HG03457 (cell line): Measurements from ENCODE around the gene ABL1.
"Not testable (repeated sequence)": the region's sequence is repeated elsewhere in the genome, so short reads cannot be mapped to it uniquely, and the experiment has no call there.

Experiments
- ATAC-seq: cut with Tn5 transposase; IDR thresholded peaks from one replicate; pipeline ENCODE4 v1.9.1; 2021; ENCODE audit warnings: moderate number of reproducible peaks; ENCODE audit not compliant: unreplicated experiment

ABL1 gene

GRCh38 chr9:130847306-130848217 is 12.5 kb downstream of the ABL1 start:
- no peak for ATAC-seq

GRCh38 chr9:130848514-130848913 is 13.5 kb downstream of the ABL1 start:
- ATAC-seq = not testable (repeated sequence)

GRCh38 chr9:130849356-130849755 is 14.3 kb downstream of the ABL1 start:
- ATAC-seq = no peak

GRCh38 chr9:130852801-130853200 is 17.7 kb downstream of the ABL1 start:
- ATAC-seq = no peak

GRCh38 chr9:130854092-130854491 is 19.0 kb downstream of the ABL1 start:
- no peak for ATAC-seq

GRCh38 chr9:130854835-130855234 is 19.8 kb downstream of the ABL1 start:
- no peak for ATAC-seq

- no peak for ATAC-seq
Measured at GRCh38 chr9:130856474-130856873, 21.4 kb downstream of the ABL1 start.

GRCh38 chr9:130857864-130858738 is 23.0 kb downstream of the ABL1 start:
- ATAC-seq = no peak

GRCh38 chr9:130858739-130859705 is 24.0 kb downstream of the ABL1 start:
- ATAC-seq = no peak

GRCh38 chr9:130860458-130861316 is 25.6 kb downstream of the ABL1 start:
- ATAC-seq = no peak

- no peak for ATAC-seq
Measured at GRCh38 chr9:130861372-130862180, 26.5 kb downstream of the ABL1 start.

- no peak for ATAC-seq
Measured at GRCh38 chr9:130862217-130862616, 27.2 kb downstream of the ABL1 start.

- no peak for ATAC-seq
Measured at GRCh38 chr9:130862747-130863146, 27.7 kb downstream of the ABL1 start.

- ATAC-seq = no peak
Measured at GRCh38 chr9:130864541-130864940, 29.5 kb downstream of the ABL1 start.

GRCh38 chr9:130865921-130866320 is 30.9 kb downstream of the ABL1 start:
- no peak for ATAC-seq

GRCh38 chr9:130866474-130866965 is 31.5 kb downstream of the ABL1 start:
- no peak for ATAC-seq

GRCh38 chr9:130867556-130867955 is 32.5 kb downstream of the ABL1 start:
- no peak for ATAC-seq

GRCh38 chr9:130868230-130868629 is 33.2 kb downstream of the ABL1 start:
- ATAC-seq = no peak

GRCh38 chr9:130869250-130869649 is 34.2 kb downstream of the ABL1 start:
- ATAC-seq = no peak
